ENCODE data around the gene USF2.

Gene USF2

DNA sequence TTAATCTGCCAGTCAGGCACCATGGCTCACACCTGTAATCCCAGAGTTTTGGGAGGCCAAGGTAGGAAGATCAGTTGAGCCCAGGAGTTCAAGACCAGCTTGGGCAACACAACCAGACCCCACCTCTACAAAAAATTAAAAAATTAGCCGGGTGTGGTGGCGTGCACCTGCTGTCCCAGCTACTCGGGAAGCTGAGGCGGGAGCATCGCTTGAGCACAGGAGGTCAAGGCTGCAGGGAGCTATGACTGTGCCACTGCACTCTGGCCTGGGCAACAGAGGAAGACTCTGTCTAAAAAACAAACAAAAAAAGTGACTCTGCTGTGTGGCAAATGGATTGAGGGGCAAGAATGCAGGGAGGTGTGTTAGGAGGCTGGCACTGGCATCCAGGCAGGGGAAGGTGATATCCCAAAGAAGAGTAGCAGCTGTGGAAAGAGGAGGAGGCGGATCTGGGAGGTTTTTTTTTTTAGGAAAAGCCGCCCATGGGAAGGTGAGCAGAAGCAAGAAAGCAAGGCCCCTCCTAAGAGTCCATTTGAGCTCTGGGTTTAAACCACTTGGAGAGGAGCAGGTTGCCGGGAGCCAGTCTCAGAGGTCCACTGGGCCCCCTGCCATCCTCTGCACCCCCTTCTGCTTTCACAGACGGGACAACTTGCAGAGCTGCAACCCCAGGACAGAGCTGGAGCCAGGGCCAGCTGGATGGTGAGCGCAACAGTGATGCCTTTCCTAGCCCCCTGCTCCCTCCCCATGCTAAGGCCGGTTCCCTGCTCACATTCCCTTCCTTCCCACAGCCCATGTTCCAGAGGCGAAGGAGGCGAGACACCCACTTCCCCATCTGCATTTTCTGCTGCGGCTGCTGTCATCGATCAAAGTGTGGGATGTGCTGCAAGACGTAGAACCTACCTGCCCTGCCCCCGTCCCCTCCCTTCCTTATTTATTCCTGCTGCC lies 15.7 kb downstream of the USF2 start:
- TF ChIP-seq, protein P1, sequence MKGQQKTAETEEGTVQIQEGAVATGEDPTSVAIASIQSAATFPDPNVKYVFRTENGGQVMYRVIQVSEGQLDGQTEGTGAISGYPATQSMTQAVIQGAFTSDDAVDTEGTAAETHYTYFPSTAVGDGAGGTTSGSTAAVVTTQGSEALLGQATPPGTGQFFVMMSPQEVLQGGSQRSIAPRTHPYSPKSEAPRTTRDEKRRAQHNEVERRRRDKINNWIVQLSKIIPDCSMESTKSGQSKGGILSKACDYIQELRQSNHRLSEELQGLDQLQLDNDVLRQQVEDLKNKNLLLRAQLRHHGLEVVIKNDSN (IDR thresholded peaks at IDR 0.05), result no peak
- TF ChIP-seq TAF1 (IDR thresholded peaks at IDR 0.05; ENCODE audit: low read depth), result no peak
- TF ChIP-seq, protein P2, sequence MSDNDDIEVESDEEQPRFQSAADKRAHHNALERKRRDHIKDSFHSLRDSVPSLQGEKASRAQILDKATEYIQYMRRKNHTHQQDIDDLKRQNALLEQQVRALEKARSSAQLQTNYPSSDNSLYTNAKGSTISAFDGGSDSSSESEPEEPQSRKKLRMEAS (IDR thresholded peaks at IDR 0.05), result no peak
- TF ChIP-seq NFIC (IDR thresholded peaks at IDR 0.05), result no peak
- TF ChIP-seq EP300 (IDR thresholded peaks at IDR 0.05; ENCODE audit: borderline replicate concordance), result no peak
- no peak for TF ChIP-seq TEAD4 (IDR thresholded peaks at IDR 0.05)
- TF ChIP-seq YY1 (IDR thresholded peaks at IDR 0.05; ENCODE audit: low read depth), result no peak
- TF ChIP-seq, protein P3, sequence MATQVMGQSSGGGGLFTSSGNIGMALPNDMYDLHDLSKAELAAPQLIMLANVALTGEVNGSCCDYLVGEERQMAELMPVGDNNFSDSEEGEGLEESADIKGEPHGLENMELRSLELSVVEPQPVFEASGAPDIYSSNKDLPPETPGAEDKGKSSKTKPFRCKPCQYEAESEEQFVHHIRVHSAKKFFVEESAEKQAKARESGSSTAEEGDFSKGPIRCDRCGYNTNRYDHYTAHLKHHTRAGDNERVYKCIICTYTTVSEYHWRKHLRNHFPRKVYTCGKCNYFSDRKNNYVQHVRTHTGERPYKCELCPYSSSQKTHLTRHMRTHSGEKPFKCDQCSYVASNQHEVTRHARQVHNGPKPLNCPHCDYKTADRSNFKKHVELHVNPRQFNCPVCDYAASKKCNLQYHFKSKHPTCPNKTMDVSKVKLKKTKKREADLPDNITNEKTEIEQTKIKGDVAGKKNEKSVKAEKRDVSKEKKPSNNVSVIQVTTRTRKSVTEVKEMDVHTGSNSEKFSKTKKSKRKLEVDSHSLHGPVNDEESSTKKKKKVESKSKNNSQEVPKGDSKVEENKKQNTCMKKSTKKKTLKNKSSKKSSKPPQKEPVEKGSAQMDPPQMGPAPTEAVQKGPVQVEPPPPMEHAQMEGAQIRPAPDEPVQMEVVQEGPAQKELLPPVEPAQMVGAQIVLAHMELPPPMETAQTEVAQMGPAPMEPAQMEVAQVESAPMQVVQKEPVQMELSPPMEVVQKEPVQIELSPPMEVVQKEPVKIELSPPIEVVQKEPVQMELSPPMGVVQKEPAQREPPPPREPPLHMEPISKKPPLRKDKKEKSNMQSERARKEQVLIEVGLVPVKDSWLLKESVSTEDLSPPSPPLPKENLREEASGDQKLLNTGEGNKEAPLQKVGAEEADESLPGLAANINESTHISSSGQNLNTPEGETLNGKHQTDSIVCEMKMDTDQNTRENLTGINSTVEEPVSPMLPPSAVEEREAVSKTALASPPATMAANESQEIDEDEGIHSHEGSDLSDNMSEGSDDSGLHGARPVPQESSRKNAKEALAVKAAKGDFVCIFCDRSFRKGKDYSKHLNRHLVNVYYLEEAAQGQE (IDR thresholded peaks at IDR 0.05; ENCODE audit: low read depth), result no peak

DNA sequence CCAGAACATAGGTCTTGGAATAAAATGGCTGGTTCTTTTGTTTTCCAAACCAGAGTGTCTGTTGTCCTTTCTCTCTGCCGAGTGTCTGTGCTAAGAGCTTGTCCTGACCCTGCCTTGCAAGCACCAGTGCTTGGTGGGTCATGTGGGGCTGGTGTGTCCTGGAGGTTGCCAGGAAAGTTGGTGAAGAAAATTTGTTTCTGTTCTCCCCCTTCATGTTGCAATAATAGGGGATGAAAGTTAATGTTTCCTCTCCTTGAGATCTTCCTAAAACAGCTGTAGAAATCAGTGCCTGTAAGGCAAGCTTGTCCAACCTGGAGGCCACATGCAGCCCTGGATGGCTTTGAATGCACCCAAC lies 16.3 kb downstream of the USF2 start:
- no peak for TF ChIP-seq CREB1 (IDR thresholded peaks at IDR 0.05; ENCODE audit: low read depth)
- no peak for TF ChIP-seq RAD21 (IDR thresholded peaks at IDR 0.05; ENCODE audit: low read depth)
- TF ChIP-seq, protein P2 (IDR thresholded peaks at IDR 0.05), result no peak
- no peak for TF ChIP-seq TEAD4 (IDR thresholded peaks at IDR 0.05)
- TF ChIP-seq, protein P1 (IDR thresholded peaks at IDR 0.05), result no peak
- no peak for TF ChIP-seq EP300 (IDR thresholded peaks at IDR 0.05; ENCODE audit: borderline replicate concordance)

DNA sequence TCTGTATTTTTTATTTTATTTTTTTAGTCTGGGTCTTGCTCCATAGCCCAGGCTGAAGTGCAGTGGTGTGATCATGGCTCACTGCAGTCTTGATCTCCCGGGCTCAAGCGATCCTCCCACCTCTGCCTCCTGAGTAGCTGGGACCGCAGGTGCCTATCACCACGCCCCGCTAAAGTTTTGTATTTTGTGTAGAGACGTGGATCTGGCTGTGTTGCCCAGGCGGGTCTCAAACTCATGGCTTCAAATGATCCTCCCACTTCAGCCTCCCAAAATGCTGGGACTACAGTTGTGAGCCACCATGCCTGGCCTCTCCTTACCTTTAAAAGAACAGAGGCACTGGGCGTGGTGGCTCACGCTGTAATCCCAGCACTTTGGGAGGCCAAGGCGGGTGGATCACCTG lies 19.0 kb downstream of the USF2 start:
- TF ChIP-seq TAF1 (IDR thresholded peaks at IDR 0.05; ENCODE audit: low read depth) (no peak), NFIC (IDR thresholded peaks at IDR 0.05) (no peak), YY1 (IDR thresholded peaks at IDR 0.05; ENCODE audit: low read depth) (no peak), CREB1 (IDR thresholded peaks at IDR 0.05; ENCODE audit: low read depth) (no peak), TCF12 (IDR thresholded peaks at IDR 0.05; ENCODE audit: low read depth) (no peak), TEAD4 (IDR thresholded peaks at IDR 0.05) (no peak), FOXM1 (IDR thresholded peaks at IDR 0.05; ENCODE audit: borderline replicate concordance, low read depth) (no peak), EP300 (IDR thresholded peaks at IDR 0.05; ENCODE audit: borderline replicate concordance) (no peak), RAD21 (IDR thresholded peaks at IDR 0.05; ENCODE audit: low read depth) (no peak), CEBPB (IDR thresholded peaks at IDR 0.05) (no peak), ZBTB7A (IDR thresholded peaks at IDR 0.05; ENCODE audit: low read depth) (no peak), EGR1 (IDR thresholded peaks at IDR 0.05) (no peak)
- TF ChIP-seq, protein P3 (IDR thresholded peaks at IDR 0.05; ENCODE audit: low read depth), result no peak
- TF ChIP-seq, protein P2 (IDR thresholded peaks at IDR 0.05), result no peak
- TF ChIP-seq, protein P1 (IDR thresholded peaks at IDR 0.05), result no peak

DNA sequence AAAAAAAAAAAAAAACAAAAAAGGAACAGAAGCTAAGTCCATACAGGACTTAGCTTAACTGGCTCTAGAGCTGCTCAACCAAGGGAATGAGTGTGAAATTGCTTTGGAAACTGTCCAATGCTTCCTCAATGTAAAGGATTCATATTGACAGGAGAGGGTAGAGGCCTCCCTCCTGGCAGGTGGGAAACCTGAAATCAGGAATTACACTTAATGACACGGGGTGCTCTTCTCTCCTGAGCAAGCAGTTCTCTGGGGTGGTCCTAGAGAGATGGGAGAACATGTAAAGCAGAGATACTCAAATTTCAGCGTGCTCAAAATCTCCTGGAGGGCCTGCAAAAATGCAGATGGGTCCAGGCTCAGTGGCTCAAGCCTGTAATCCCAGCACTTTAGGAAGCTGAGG lies 19.6 kb downstream of the USF2 start:
- TF ChIP-seq, protein P2 (IDR thresholded peaks at IDR 0.05), result no peak
- TF ChIP-seq FOXM1 (IDR thresholded peaks at IDR 0.05; ENCODE audit: borderline replicate concordance, low read depth) (no peak), TEAD4 (IDR thresholded peaks at IDR 0.05) (no peak), EGR1 (IDR thresholded peaks at IDR 0.05) (no peak), TAF1 (IDR thresholded peaks at IDR 0.05; ENCODE audit: low read depth) (no peak), CEBPB (IDR thresholded peaks at IDR 0.05) (no peak), NFIC (IDR thresholded peaks at IDR 0.05) (no peak)
- TF ChIP-seq, protein P3 (IDR thresholded peaks at IDR 0.05; ENCODE audit: low read depth), result no peak

Measured in Ishikawa (cell line).